Chondrocyte (in vitro differentiated cells): Measurements from ENCODE around the gene KIFC3. TPM values are rescaled to one million over a fixed set of nuclear protein-coding genes. Genes with fewer than 3 reads are reported as not detected.
A peak's percentile ranks its signal among the peaks of the same experiment; 100 is the strongest.

ENCODE experiments used
- DNase-seq: peaks from one replicate; pipeline ENCODE4 v3.0.0; 2021; ENCODE audit warnings: mixed read lengths, low spot score
- H3K27ac Mint-ChIP-seq: one replicate; pipeline ENCODE4 v1.8.0; 2021; ENCODE audit warnings: mild to moderate bottlenecking, moderate library complexity, mixed read lengths; ENCODE audit not compliant: unreplicated experiment
- H3K27me3 Mint-ChIP-seq: 2 replicates; pipeline ENCODE4 v1.8.0; 2021; ENCODE audit warnings: low read depth, mixed read lengths
- H3K36me3 Mint-ChIP-seq: 2 replicates; pipeline ENCODE4 v1.8.0; 2021; ENCODE audit warnings: low read depth, mixed read lengths
- H3K4me1 Mint-ChIP-seq: 2 replicates; pipeline ENCODE4 v1.8.0; 2021; ENCODE audit warnings: low read depth, mild to moderate bottlenecking, mixed read lengths
- H3K4me3 Mint-ChIP-seq: one replicate; pipeline ENCODE4 v1.8.0; 2021; ENCODE audit warnings: mild to moderate bottlenecking, moderate library complexity, mixed read lengths; ENCODE audit not compliant: unreplicated experiment
- H3K9me3 Mint-ChIP-seq: 2 replicates; pipeline ENCODE4 v1.8.0; 2021; ENCODE audit warnings: low read depth, mixed read lengths
- total RNA-seq: library from RNA; stranded (reverse); gene quantifications from 3 replicates; pipeline ENCODE4 v1.2.1, GENCODE V29; 2021
- TF ChIP-seq, protein P1 (sequence below): fragments of 200-600 bp; sonication (generic); IDR thresholded peaks from 2 replicates; pipeline ENCODE4 v1.5.0; 2021; ENCODE audit warnings: antibody characterized with exemption, mild to moderate bottlenecking, moderate library complexity

KIFC3 gene
- total RNA-seq, 1 donor from 2014 or later: 75.6 TPM

GRCh38 chr16:57752203-57752580 is 50.1 kb downstream of the KIFC3 start:
- TF ChIP-seq, protein P1, sequence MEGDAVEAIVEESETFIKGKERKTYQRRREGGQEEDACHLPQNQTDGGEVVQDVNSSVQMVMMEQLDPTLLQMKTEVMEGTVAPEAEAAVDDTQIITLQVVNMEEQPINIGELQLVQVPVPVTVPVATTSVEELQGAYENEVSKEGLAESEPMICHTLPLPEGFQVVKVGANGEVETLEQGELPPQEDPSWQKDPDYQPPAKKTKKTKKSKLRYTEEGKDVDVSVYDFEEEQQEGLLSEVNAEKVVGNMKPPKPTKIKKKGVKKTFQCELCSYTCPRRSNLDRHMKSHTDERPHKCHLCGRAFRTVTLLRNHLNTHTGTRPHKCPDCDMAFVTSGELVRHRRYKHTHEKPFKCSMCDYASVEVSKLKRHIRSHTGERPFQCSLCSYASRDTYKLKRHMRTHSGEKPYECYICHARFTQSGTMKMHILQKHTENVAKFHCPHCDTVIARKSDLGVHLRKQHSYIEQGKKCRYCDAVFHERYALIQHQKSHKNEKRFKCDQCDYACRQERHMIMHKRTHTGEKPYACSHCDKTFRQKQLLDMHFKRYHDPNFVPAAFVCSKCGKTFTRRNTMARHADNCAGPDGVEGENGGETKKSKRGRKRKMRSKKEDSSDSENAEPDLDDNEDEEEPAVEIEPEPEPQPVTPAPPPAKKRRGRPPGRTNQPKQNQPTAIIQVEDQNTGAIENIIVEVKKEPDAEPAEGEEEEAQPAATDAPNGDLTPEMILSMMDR: no peak
- DNase-seq: no peak
- H3K36me3 Mint-ChIP-seq: peaks cover 6% of the 10 kb centered on the region
- no peaks in the 10 kb centered on the region for H3K27me3 Mint-ChIP-seq
- no peak overlapping the region for H3K27ac Mint-ChIP-seq
- H3K4me1 Mint-ChIP-seq: no peaks in the 10 kb centered on the region
- H3K9me3 Mint-ChIP-seq: no peaks in the 10 kb centered on the region
- no peak overlapping the region for H3K4me3 Mint-ChIP-seq

DNA sequence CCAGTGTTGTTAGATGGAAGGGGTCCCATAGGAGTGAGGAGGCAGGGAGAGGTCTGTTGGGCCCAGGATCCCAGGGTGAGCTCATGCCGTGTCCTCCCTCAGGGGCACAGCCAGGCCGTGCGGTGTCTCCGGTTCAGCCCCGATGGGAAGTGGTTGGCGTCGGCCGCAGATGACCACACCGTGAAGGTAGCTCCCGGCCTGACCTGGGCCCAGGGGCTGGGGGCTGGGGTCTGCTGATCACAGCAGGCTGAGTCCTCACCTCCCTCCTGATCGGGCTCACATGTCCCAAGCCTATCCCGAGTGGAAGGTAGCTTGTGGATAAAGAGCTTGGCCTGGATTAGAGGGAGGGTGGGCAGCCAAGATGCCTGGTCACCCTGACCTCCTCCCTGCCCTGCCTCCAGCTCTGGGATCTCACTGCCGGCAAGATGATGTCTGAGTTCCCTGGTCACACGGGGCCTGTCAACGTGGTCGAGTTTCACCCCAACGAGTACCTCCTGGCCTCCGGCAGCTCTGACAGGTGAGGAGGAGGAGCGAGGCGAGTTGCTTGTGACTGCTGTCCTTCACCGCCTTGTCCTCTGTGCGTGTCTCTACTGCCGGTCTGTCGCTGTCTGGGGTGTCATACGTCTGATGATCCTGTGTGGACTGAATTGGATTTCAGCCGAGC is 50.6 kb downstream of the KIFC3 start:
- H3K36me3 Mint-ChIP-seq: peaks cover 6% of the 10 kb centered on the region
- no peak overlapping the region for H3K27ac Mint-ChIP-seq
- H3K9me3 Mint-ChIP-seq: no peaks in the 10 kb centered on the region
- no peaks in the 10 kb centered on the region for H3K27me3 Mint-ChIP-seq
- no peak overlapping the region for H3K4me3 Mint-ChIP-seq
- H3K4me1 Mint-ChIP-seq: no peaks in the 10 kb centered on the region
- TF ChIP-seq, protein P1: no peak
- no peak for DNase-seq

DNA sequence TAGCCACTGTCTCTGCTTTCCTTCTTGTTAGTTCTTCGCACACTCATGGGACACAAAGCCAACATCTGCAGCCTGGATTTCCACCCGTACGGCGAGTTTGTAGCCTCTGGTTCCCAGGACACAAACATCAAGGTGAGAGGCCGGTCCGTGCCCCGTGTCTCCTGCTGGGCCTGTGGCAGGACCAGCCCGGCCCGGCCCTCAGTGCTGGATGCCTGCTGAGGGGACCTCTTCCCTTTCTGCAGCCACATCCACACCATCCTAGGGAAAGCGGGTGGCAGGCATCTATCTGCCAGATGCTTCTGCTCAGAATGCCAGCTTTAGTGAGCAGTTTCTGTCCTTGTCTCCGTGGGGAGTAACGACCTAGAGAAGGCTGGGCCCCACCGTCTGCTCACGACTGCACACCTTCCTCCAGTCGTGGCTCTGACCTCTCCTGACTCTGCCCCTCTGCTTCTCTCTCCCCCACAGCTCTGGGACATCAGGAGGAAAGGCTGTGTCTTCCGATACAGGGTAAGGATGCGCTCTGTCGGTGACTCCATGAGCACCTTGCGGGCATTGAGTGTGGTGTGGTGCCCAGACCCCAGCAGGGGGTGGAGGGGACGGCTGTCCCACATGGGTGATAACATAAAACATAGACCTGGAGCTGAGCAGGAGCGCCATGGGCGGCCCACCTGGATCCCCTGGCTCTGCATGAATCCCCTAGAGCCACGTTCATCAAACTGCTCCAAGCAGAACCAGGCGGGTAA is 51.3 kb downstream of the KIFC3 start:
- no peak for DNase-seq
- no peaks in the 10 kb centered on the region for H3K4me1 Mint-ChIP-seq
- H3K27me3 Mint-ChIP-seq: no peaks in the 10 kb centered on the region
- H3K4me3 Mint-ChIP-seq: no peak overlapping the region
- no peak overlapping the region for H3K27ac Mint-ChIP-seq
- H3K9me3 Mint-ChIP-seq: no peaks in the 10 kb centered on the region
- TF ChIP-seq, protein P1: no peak
- peaks cover 5% of the 10 kb centered on the region for H3K36me3 Mint-ChIP-seq

GRCh38 chr16:57749856-57750452 is 52.3 kb downstream of the KIFC3 start:
- peaks cover 6% of the 10 kb centered on the region for H3K36me3 Mint-ChIP-seq
- DNase-seq: peak; percentile 32
- H3K9me3 Mint-ChIP-seq: no peaks in the 10 kb centered on the region
- no peaks in the 10 kb centered on the region for H3K27me3 Mint-ChIP-seq
- no peaks in the 10 kb centered on the region for H3K4me1 Mint-ChIP-seq
- H3K27ac Mint-ChIP-seq: no peak overlapping the region
- no peak overlapping the region for H3K4me3 Mint-ChIP-seq
- TF ChIP-seq, protein P1: no peak

GRCh38 chr16:57749101-57749692 is 53.1 kb downstream of the KIFC3 start:
- TF ChIP-seq, protein P1: no peak
- Mint-ChIP-seq H3K27ac (no peak overlapping the region), H3K27me3 (no peaks in the 10 kb centered on the region), H3K4me1 (no peaks in the 10 kb centered on the region), H3K36me3 (peaks cover 6% of the 10 kb centered on the region), H3K9me3 (no peaks in the 10 kb centered on the region), H3K4me3 (no peak overlapping the region)
- DNase-seq: no peak
